ENCODE data around the gene SYT3. TPM values are rescaled to one million over a fixed set of nuclear protein-coding genes. Genes with fewer than 3 reads are reported as not detected.
"Not testable (repeated sequence)": the region's sequence is repeated elsewhere in the genome, so short reads cannot be mapped to it uniquely, and the experiment has no call there.

Gene SYT3
- total RNA-seq, 1 experiment from 2014 or later: 0.18 TPM

- DNase-seq; H4K20me1 ChIP-seq (ENCODE audit: low read length); intact Hi-C loops (cut with micrococcal nuclease); CTCF ChIA-PET; H3K4me3 ChIP-seq (ENCODE audit: low read length); H3K27ac ChIP-seq (ENCODE audit: low read length); H3K79me2 ChIP-seq (ENCODE audit: low read length); H2AFZ ChIP-seq (ENCODE audit: low read length); ATAC-seq; H3K4me2 ChIP-seq (ENCODE audit: low read length); H3K9me2 ChIP-seq (replicated peaks; ENCODE audit: low read length); H3K4me1 ChIP-seq (ENCODE audit: insufficient read depth, low read length); POLR2A ChIA-PET (ENCODE audit: unreplicated experiment); BruUV-seq (replicated peaks); H3K27me3 ChIP-seq (ENCODE audit: low read length); H3K9me3 ChIP-seq (ENCODE audit: low read length); H3K36me3 ChIP-seq (ENCODE audit: low read depth, low read length); H3F3A ChIP-seq (ENCODE audit: low read length, unreplicated experiment); H3K9ac ChIP-seq (ENCODE audit: low read length): not testable (repeated sequence)
These were observed 21.3 kb downstream of the SYT3 start for GRCh38 chr19:50618379-50618778.

GRCh38 chr19:50612504-50613404, 26.9 kb downstream of the SYT3 start:
- intact Hi-C loops (cut with micrococcal nuclease); H3K36me3 ChIP-seq (ENCODE audit: low read depth, low read length); CTCF ChIA-PET; POLR2A ChIA-PET (ENCODE audit: unreplicated experiment); H3F3A ChIP-seq (ENCODE audit: low read length, unreplicated experiment); H3K4me3 ChIP-seq (ENCODE audit: low read length); H3K9me3 ChIP-seq (ENCODE audit: low read length); H3K79me2 ChIP-seq (ENCODE audit: low read length); H4K20me1 ChIP-seq (ENCODE audit: low read length); H3K27ac ChIP-seq (ENCODE audit: low read length); DNase-seq; H2AFZ ChIP-seq (ENCODE audit: low read length); H3K9me2 ChIP-seq (replicated peaks; ENCODE audit: low read length); H3K27me3 ChIP-seq (ENCODE audit: low read length); BruUV-seq (replicated peaks); H3K4me1 ChIP-seq (ENCODE audit: insufficient read depth, low read length); H3K4me2 ChIP-seq (ENCODE audit: low read length); H3K9ac ChIP-seq (ENCODE audit: low read length); ATAC-seq: not testable (repeated sequence)

- no peak overlapping the region for H2AFZ ChIP-seq (ENCODE audit: low read length)
- H3F3A ChIP-seq (ENCODE audit: low read length, unreplicated experiment): no peaks in the 10 kb centered on the region
- ChIA-PET POLR2A (ENCODE audit: unreplicated experiment) (no interaction called here), CTCF (interaction anchor here (0.5 kb wide), 1 partner anchor 55 kb away, joined by 3 read pairs; no protein-coding TSS in a partner anchor)
- H3K79me2 ChIP-seq (ENCODE audit: low read length): no peaks in the 10 kb centered on the region
- no peak overlapping the region for H3K4me2 ChIP-seq (ENCODE audit: low read length)
- H3K9me3 ChIP-seq (ENCODE audit: low read length): no peaks in the 10 kb centered on the region
- ATAC-seq (no peak), DNase-seq (peak; percentile 34)
- no peak overlapping the region for H3K9ac ChIP-seq (ENCODE audit: low read length)
- no TSS peak for BruUV-seq (replicated peaks)
- H3K4me1 ChIP-seq (ENCODE audit: insufficient read depth, low read length): no peaks in the 10 kb centered on the region
- no peak overlapping the region for H3K27ac ChIP-seq (ENCODE audit: low read length)
- H3K36me3 ChIP-seq (ENCODE audit: low read depth, low read length): no peaks in the 10 kb centered on the region
- H3K4me3 ChIP-seq (ENCODE audit: low read length): no peak overlapping the region
- no peaks in the 10 kb centered on the region for H4K20me1 ChIP-seq (ENCODE audit: low read length)
- peaks cover 4% of the 10 kb centered on the region; the same call in 1 of the 2 replicates for H3K27me3 ChIP-seq (ENCODE audit: low read length)
- TF ChIP-seq EZH2phosphoT487 (IDR thresholded peaks at IDR 0.05; ENCODE audit: borderline replicate concordance, low read length) (no peak), CTCF (conservative IDR thresholded peaks at IDR 0.05; ENCODE audit: low read depth, low read length) (peak; percentile 41; the same call in 1 of the 2 replicates), EZH2 (IDR thresholded peaks at IDR 0.05; ENCODE audit: low read length, unreplicated experiment) (no peak)
- intact Hi-C loops (cut with micrococcal nuclease): no loop called here
- no peaks in the 10 kb centered on the region for H3K9me2 ChIP-seq (replicated peaks; ENCODE audit: low read length)
These were observed 31.6 kb downstream of the SYT3 start for GRCh38 chr19:50607874-50608785.
